ENCODE results near the gene KLHDC4.

KLHDC4 gene

DNA sequence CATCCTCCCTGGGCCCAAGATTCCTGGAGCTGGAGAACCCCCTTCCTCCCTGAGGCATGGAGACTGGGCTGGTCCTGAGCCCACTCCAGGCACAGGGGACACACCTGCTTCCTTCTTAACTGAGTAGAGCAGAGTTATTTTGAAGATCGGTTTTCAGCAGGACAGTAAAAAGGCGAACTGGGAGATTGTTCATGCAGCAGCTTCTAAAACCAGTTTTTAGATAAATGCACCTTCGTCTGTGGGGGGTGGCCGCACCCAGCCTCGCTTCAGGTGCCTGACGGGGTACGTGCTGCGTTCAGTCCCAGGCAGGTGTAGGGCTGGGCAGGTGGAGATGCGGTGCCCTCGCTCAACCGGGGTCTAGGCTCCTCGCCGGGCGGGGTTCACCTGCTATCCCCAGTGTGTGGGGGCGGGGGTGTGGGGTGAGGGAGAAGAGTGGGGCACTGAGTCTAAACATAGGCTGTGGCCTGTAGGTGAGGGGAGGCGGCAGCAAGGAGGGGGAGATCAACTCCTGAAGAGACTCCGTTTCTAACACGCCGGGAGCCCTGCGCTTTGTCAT, 94.0 kb downstream of the KLHDC4 start:
- H3K14ac ChIP-seq (ENCODE audit: low read length in 2 of 2), result no peak overlapping the region
- H3K27me3 ChIP-seq (ENCODE audit: control insufficient read depth in 1 of 2, insufficient read depth in 1 of 2, low read length in 2 of 2), result peaks cover 28 to 43% of the 10 kb centered on the region in 2 experiments
- 90% methylated on average over 16 of the region's 20 CpGs for WGBS
- no peaks in the 10 kb centered on the region for H3K9me3 ChIP-seq (ENCODE audit: control insufficient read depth, low read length)
- H3K18ac ChIP-seq (ENCODE audit: low read depth in 1 of 2, low read length in 2 of 2), result no peak overlapping the region
- no peak overlapping the region for H2AFZ ChIP-seq (ENCODE audit: low read depth, low read length)
- no peak overlapping the region for H3K23ac ChIP-seq (ENCODE audit: low read length in 2 of 2)
- no peaks in the 10 kb centered on the region for H3K79me1 ChIP-seq (replicated peaks; ENCODE audit: low read length, poor library complexity, severe bottlenecking)
- no peak overlapping the region for H4K8ac ChIP-seq (ENCODE audit: low read length)
- no peak overlapping the region for H3K4me3 ChIP-seq (ENCODE audit: insufficient read depth in 1 of 2, low read depth in 1 of 2, low read length in 2 of 2)
- no peak overlapping the region for H3K4me2 ChIP-seq (ENCODE audit: low read length, poor library complexity, severe bottlenecking)
- no peaks in the 10 kb centered on the region for H3K36me3 ChIP-seq (ENCODE audit: control insufficient read depth in 1 of 2, insufficient read depth in 2 of 2, low read depth in 1 of 2, low read length in 2 of 2)
- H2BK15ac ChIP-seq (ENCODE audit: low read depth, poor library complexity, severe bottlenecking), result no peak overlapping the region
- no peaks in the 10 kb centered on the region for H3K4me1 ChIP-seq (ENCODE audit: control insufficient read depth, insufficient read depth, low read depth, low read length)
- no peak overlapping the region for H3K9ac ChIP-seq (ENCODE audit: low read length)
- H3K27ac ChIP-seq (ENCODE audit: low read length, poor library complexity, severe bottlenecking), result no peak overlapping the region
- no peak overlapping the region for H2BK12ac ChIP-seq (ENCODE audit: low read length in 2 of 2)
- H4K91ac ChIP-seq (ENCODE audit: low read length), result no peak overlapping the region
- no peak overlapping the region for H2AK5ac ChIP-seq (ENCODE audit: low read length, severe bottlenecking)
- H3K4ac ChIP-seq (ENCODE audit: low read depth in 1 of 2, low read length in 2 of 2), result no peak overlapping the region
- H2BK5ac ChIP-seq (ENCODE audit: low read depth, low read length, poor library complexity, severe bottlenecking), result no peak overlapping the region
- no peak for DNase-seq
- H2BK120ac ChIP-seq (ENCODE audit: low read depth, low read length), result no peak overlapping the region

DNA sequence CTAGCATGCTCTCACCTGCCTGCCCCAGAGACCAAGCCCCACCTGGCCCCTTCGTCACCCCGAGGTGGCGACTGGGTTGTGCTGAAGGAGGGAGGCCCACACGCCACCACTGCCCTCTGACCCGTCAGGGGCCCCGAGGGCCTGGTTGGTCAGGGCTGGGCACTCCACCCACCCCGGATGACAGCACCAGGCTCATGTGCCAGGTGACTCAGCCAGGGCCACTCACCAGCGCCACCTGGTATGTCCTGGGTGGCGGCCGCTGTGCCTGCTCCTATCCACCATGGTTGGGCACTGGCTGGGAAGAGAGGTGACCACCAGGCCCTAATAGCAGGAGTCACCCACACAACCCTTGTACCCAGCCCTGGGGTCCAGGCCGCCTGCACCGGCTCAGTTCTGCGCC, 94.6 kb downstream of the KLHDC4 start:
- Histone ChIP-seq H3K9me3 (ENCODE audit: control insufficient read depth, low read length) (no peaks in the 10 kb centered on the region), H3K4me1 (ENCODE audit: control insufficient read depth, insufficient read depth, low read depth, low read length) (no peaks in the 10 kb centered on the region), H3K9ac (ENCODE audit: low read length) (no peak overlapping the region), H3K36me3 (ENCODE audit: control insufficient read depth in 1 of 2, insufficient read depth in 2 of 2, low read depth in 1 of 2, low read length in 2 of 2) (no peaks in the 10 kb centered on the region), H3K27ac (ENCODE audit: low read length, poor library complexity, severe bottlenecking) (no peak overlapping the region), H3K27me3 (ENCODE audit: control insufficient read depth in 1 of 2, insufficient read depth in 1 of 2, low read length in 2 of 2) (peaks cover 28 to 47% of the 10 kb centered on the region in 2 experiments), H2BK15ac (ENCODE audit: low read depth, poor library complexity, severe bottlenecking) (no peak overlapping the region), H2AK5ac (ENCODE audit: low read length, severe bottlenecking) (no peak overlapping the region), H3K79me1 (replicated peaks; ENCODE audit: low read length, poor library complexity, severe bottlenecking) (no peaks in the 10 kb centered on the region), H2BK120ac (ENCODE audit: low read depth, low read length) (no peak overlapping the region), H4K8ac (ENCODE audit: low read length) (no peak overlapping the region), H4K91ac (ENCODE audit: low read length) (peak overlapping the region; percentile 48), H3K14ac (ENCODE audit: low read length in 2 of 2) (no peak overlapping the region), H2BK12ac (ENCODE audit: low read length in 2 of 2) (no peak overlapping the region), H3K23ac (ENCODE audit: low read length in 2 of 2) (no peak overlapping the region), H2BK5ac (ENCODE audit: low read depth, low read length, poor library complexity, severe bottlenecking) (no peak overlapping the region), H3K4ac (ENCODE audit: low read depth in 1 of 2, low read length in 2 of 2) (no peak overlapping the region), H3K4me3 (ENCODE audit: insufficient read depth in 1 of 2, low read depth in 1 of 2, low read length in 2 of 2) (no peak overlapping the region), H3K18ac (ENCODE audit: low read depth in 1 of 2, low read length in 2 of 2) (no peak overlapping the region), H2AFZ (ENCODE audit: low read depth, low read length) (no peak overlapping the region), H3K4me2 (ENCODE audit: low read length, poor library complexity, severe bottlenecking) (no peak overlapping the region)
- 86% methylated on average over 13 of the region's 13 CpGs for WGBS
- no peak for DNase-seq

DNA sequence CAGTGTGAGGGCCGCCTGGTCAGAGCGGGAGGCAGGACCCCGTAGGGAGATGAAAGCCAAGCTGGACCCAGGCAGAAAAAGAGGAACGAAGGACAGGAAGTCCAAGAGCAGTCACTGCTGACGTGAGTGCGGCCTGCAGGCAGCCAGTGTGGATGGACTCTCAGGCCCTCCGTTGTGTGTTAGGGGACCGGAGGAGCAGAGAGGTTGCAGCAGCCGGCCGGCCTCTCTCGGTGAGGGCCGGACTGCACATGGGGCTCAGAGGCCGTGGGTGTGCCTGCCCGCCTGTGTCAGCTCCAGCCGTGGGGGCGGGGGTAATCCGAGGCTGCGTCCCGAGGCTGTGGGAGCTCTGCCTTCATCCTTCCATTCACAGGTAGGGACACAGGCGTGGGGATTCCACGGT, 96.1 kb downstream of the KLHDC4 start:
- Histone ChIP-seq H2BK5ac (ENCODE audit: low read depth, low read length, poor library complexity, severe bottlenecking) (no peak overlapping the region), H2BK120ac (ENCODE audit: low read depth, low read length) (no peak overlapping the region), H3K79me1 (replicated peaks; ENCODE audit: low read length, poor library complexity, severe bottlenecking) (no peaks in the 10 kb centered on the region), H2BK15ac (ENCODE audit: low read depth, poor library complexity, severe bottlenecking) (no peak overlapping the region), H3K23ac (ENCODE audit: low read length in 2 of 2) (no peak overlapping the region), H3K18ac (ENCODE audit: low read depth in 1 of 2, low read length in 2 of 2) (no peak overlapping the region), H2AFZ (ENCODE audit: low read depth, low read length) (no peak overlapping the region), H2AK5ac (ENCODE audit: low read length, severe bottlenecking) (no peak overlapping the region), H3K14ac (ENCODE audit: low read length in 2 of 2) (no peak overlapping the region), H3K4me2 (ENCODE audit: low read length, poor library complexity, severe bottlenecking) (no peak overlapping the region), H4K8ac (ENCODE audit: low read length) (no peak overlapping the region), H3K4me3 (ENCODE audit: insufficient read depth in 1 of 2, low read depth in 1 of 2, low read length in 2 of 2) (no peak overlapping the region), H3K4ac (ENCODE audit: low read depth in 1 of 2, low read length in 2 of 2) (no peak overlapping the region), H3K9ac (ENCODE audit: low read length) (no peak overlapping the region), H4K91ac (ENCODE audit: low read length) (no peak overlapping the region), H3K27me3 (ENCODE audit: control insufficient read depth in 1 of 2, insufficient read depth in 1 of 2, low read length in 2 of 2) (peaks cover 27 to 49% of the 10 kb centered on the region in 2 experiments), H3K9me3 (ENCODE audit: control insufficient read depth, low read length) (no peaks in the 10 kb centered on the region), H2BK12ac (ENCODE audit: low read length in 2 of 2) (no peak overlapping the region), H3K36me3 (ENCODE audit: control insufficient read depth in 1 of 2, insufficient read depth in 2 of 2, low read depth in 1 of 2, low read length in 2 of 2) (no peaks in the 10 kb centered on the region), H3K4me1 (ENCODE audit: control insufficient read depth, insufficient read depth, low read depth, low read length) (no peaks in the 10 kb centered on the region), H3K27ac (ENCODE audit: low read length, poor library complexity, severe bottlenecking) (no peak overlapping the region)
- 82% methylated on average over 18 of the region's 21 CpGs for WGBS
- no peak for DNase-seq

DNA sequence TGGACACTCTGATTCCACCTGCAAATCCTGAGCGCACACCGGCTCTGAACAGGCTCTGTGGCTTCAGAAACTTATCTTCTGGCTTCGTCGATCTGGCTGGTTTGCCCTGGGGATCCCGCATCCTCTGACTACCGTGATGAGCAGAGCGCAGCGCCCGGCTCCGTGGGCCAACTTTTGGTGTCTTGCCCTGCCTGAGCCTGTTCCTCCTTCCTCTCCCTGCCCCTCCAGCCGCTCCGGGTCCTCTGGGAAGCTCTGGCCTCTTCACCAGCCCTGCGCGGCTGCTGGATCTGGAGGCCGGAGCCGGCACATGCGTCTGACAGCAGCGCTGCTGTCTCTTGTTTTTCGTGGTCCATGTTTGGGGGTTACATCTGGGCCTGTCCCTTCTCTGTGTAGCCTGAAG, 97.8 kb downstream of the KLHDC4 start:
- 89% methylated on average over 19 of the region's 19 CpGs for WGBS
- Histone ChIP-seq H3K4me3 (ENCODE audit: insufficient read depth in 1 of 2, low read depth in 1 of 2, low read length in 2 of 2) (no peak overlapping the region), H3K27ac (ENCODE audit: low read length, poor library complexity, severe bottlenecking) (no peak overlapping the region), H3K4me2 (ENCODE audit: low read length, poor library complexity, severe bottlenecking) (no peak overlapping the region), H4K91ac (ENCODE audit: low read length) (no peak overlapping the region), H3K23ac (ENCODE audit: low read length in 2 of 2) (no peak overlapping the region), H3K4me1 (ENCODE audit: control insufficient read depth, insufficient read depth, low read depth, low read length) (peaks cover 3% of the 10 kb centered on the region), H3K9ac (ENCODE audit: low read length) (no peak overlapping the region), H3K27me3 (ENCODE audit: control insufficient read depth in 1 of 2, insufficient read depth in 1 of 2, low read length in 2 of 2) (peaks cover 27 to 58% of the 10 kb centered on the region in 2 experiments), H2AFZ (ENCODE audit: low read depth, low read length) (no peak overlapping the region), H3K36me3 (ENCODE audit: control insufficient read depth in 1 of 2, insufficient read depth in 2 of 2, low read depth in 1 of 2, low read length in 2 of 2) (no peaks in the 10 kb centered on the region), H2BK12ac (ENCODE audit: low read length in 2 of 2) (no peak overlapping the region), H2AK5ac (ENCODE audit: low read length, severe bottlenecking) (no peak overlapping the region), H2BK15ac (ENCODE audit: low read depth, poor library complexity, severe bottlenecking) (no peak overlapping the region), H2BK5ac (ENCODE audit: low read depth, low read length, poor library complexity, severe bottlenecking) (no peak overlapping the region), H3K4ac (ENCODE audit: low read depth in 1 of 2, low read length in 2 of 2) (no peak overlapping the region), H3K14ac (ENCODE audit: low read length in 2 of 2) (no peak overlapping the region), H2BK120ac (ENCODE audit: low read depth, low read length) (no peak overlapping the region), H3K9me3 (ENCODE audit: control insufficient read depth, low read length) (no peaks in the 10 kb centered on the region), H3K79me1 (replicated peaks; ENCODE audit: low read length, poor library complexity, severe bottlenecking) (no peaks in the 10 kb centered on the region), H4K8ac (ENCODE audit: low read length) (no peak overlapping the region), H3K18ac (ENCODE audit: low read depth in 1 of 2, low read length in 2 of 2) (no peak overlapping the region)
- DNase-seq, result no peak
